ENCODE measurements around the gene TEPSIN.

TEPSIN gene

GRCh38 chr17:81196505-81197408, 42.1 kb downstream of the TEPSIN start:
- no peak for DNase-seq

- no peak for DNase-seq
Measured at GRCh38 chr17:81195941-81196495, 42.8 kb downstream of the TEPSIN start.

- DNase-seq = no peak
Measured at GRCh38 chr17:81194941-81195901, 43.6 kb downstream of the TEPSIN start.

- no peak for DNase-seq
Measured at GRCh38 chr17:81194225-81194760, 44.6 kb downstream of the TEPSIN start.

- DNase-seq = no peak
Measured at GRCh38 chr17:81193470-81194224, 45.2 kb downstream of the TEPSIN start.

GRCh38 chr17:81193051-81193410, 45.8 kb downstream of the TEPSIN start:
- no peak for DNase-seq

- no peak for DNase-seq
Measured at GRCh38 chr17:81192386-81193050, 46.3 kb downstream of the TEPSIN start.

- DNase-seq = no peak
Measured at GRCh38 chr17:81191646-81192045, 47.2 kb downstream of the TEPSIN start.

- no peak for DNase-seq
Measured at GRCh38 chr17:81191116-81191515, 47.7 kb downstream of the TEPSIN start.

GRCh38 chr17:81190591-81190990, 48.3 kb downstream of the TEPSIN start:
- DNase-seq = no peak

GRCh38 chr17:81189670-81190530, 49.0 kb downstream of the TEPSIN start:
- DNase-seq = no peak

- no peak for DNase-seq
Measured at GRCh38 chr17:81189016-81189415, 49.8 kb downstream of the TEPSIN start.

- DNase-seq = no peak
Measured at GRCh38 chr17:81188491-81188840, 50.4 kb downstream of the TEPSIN start.

GRCh38 chr17:81187586-81188490, 51.0 kb downstream of the TEPSIN start:
- DNase-seq = no peak

GRCh38 chr17:81187120-81187519, 51.7 kb downstream of the TEPSIN start:
- DNase-seq = no peak

GRCh38 chr17:81186203-81186602, 52.7 kb downstream of the TEPSIN start:
- no peak for DNase-seq

- DNase-seq = no peak
Measured at GRCh38 chr17:81184555-81184954, 54.3 kb downstream of the TEPSIN start.

- DNase-seq = no peak
Measured at GRCh38 chr17:81183807-81184206, 55.0 kb downstream of the TEPSIN start.

GRCh38 chr17:81183316-81183715, 55.5 kb downstream of the TEPSIN start:
- DNase-seq = no peak

All from fibroblast of skin of abdomen (primary cell).